ENCODE results near the gene CTCF. TPM values are rescaled to one million over a fixed set of nuclear protein-coding genes. Genes with fewer than 3 reads are reported as not detected.

CTCF gene
- total RNA-seq, 2 donors from 2014 or later, result 24.5 to 31.6 TPM

GRCh38 chr16:67558859-67559258, 3.5 kb upstream of the CTCF start:
- H3K27me3 ChIP-seq, result no peaks in the 10 kb centered on the region
- H3K36me3 ChIP-seq, result no peaks in the 10 kb centered on the region
- TF ChIP-seq CTCF (IDR thresholded peaks at IDR 0.05), result no peak
- no peaks in the 10 kb centered on the region for H3K9me3 ChIP-seq
- H3K4me1 ChIP-seq, result peaks cover 0 to 12% of the 10 kb centered on the region in 2 donors
- DNase-seq (ENCODE audit: low spot score), result no peak
- no peak overlapping the region for H3K27ac ChIP-seq
- no peak overlapping the region for H3K4me3 ChIP-seq

GRCh38 chr16:67560827-67561342, 1.4 kb upstream of the CTCF start:
- Histone ChIP-seq H3K27ac (peak overlapping the region in 1 of 2 donors; percentile 99), H3K4me3 (no peak overlapping the region), H3K9me3 (no peaks in the 10 kb centered on the region), H3K36me3 (no peaks in the 10 kb centered on the region), H3K4me1 (peaks cover 0 to 24% of the 10 kb centered on the region in 2 donors), H3K27me3 (no peaks in the 10 kb centered on the region)
- DNase-seq (ENCODE audit: low spot score), result no peak
- no peak for TF ChIP-seq CTCF (IDR thresholded peaks at IDR 0.05)

- Histone ChIP-seq H3K27ac (peak overlapping the region; percentile 99 to 100), H3K27me3 (no peaks in the 10 kb centered on the region), H3K9me3 (no peaks in the 10 kb centered on the region), H3K4me3 (peak overlapping the region; percentile 68 to 94), H3K36me3 (no peaks in the 10 kb centered on the region), H3K4me1 (peaks cover 0 to 24% of the 10 kb centered on the region in 2 donors)
- no peak for TF ChIP-seq CTCF (IDR thresholded peaks at IDR 0.05)
- no peak for DNase-seq (ENCODE audit: low spot score)
Observed at GRCh38 chr16:67561501-67561823, 864 bp upstream of the CTCF start.

GRCh38 chr16:67561824-67562525, 351 bp upstream of the CTCF start:
- no peaks in the 10 kb centered on the region for H3K27me3 ChIP-seq
- H3K4me3 ChIP-seq, result peak overlapping the region; percentile 68 to 94
- peak; percentile 96 for DNase-seq (ENCODE audit: low spot score)
- TF ChIP-seq CTCF (IDR thresholded peaks at IDR 0.05), result no peak
- H3K36me3 ChIP-seq, result no peaks in the 10 kb centered on the region
- peak overlapping the region; percentile 99 to 100 for H3K27ac ChIP-seq
- H3K9me3 ChIP-seq, result no peaks in the 10 kb centered on the region
- peaks cover 0 to 24% of the 10 kb centered on the region in 2 donors for H3K4me1 ChIP-seq

- Histone ChIP-seq H3K9me3 (no peaks in the 10 kb centered on the region), H3K27me3 (no peaks in the 10 kb centered on the region), H3K4me1 (peaks cover 0 to 24% of the 10 kb centered on the region in 2 donors), H3K36me3 (no peaks in the 10 kb centered on the region), H3K4me3 (peak overlapping the region; percentile 68 to 94), H3K27ac (peak overlapping the region; percentile 99 to 100)
- peak in 1 of 2 donors; percentile 42 for TF ChIP-seq CTCF (IDR thresholded peaks at IDR 0.05)
- no peak for DNase-seq (ENCODE audit: low spot score)
Observed at GRCh38 chr16:67562918-67563707, 787 bp downstream of the CTCF start.

Data from right atrium auricular region (tissue), 2 donors.